Naive thymus-derived CD8-positive, alpha-beta T cell (primary cell): ENCODE measurements around the gene FGD5. TPM values are rescaled to one million over a fixed set of nuclear protein-coding genes. Genes with fewer than 3 reads are reported as not detected.

ENCODE experiments used
- ATAC-seq, 2 donors: fragments of 150-1000 bp; cut with Tn5 transposase in 1 of 2; sonication (Bioruptor Pico), chemical (Tn5 transposase) in 1 of 2; 1 replicate in 1 of 2; 2 replicates in 1 of 2; pipeline ENCODE4 v1.10.0; 2021; ENCODE audit warnings: mild to moderate bottlenecking in 2 of 2, moderate library complexity in 2 of 2
- POLR2A ChIA-PET: fragments of 350-600 bp; sonication (Branson Sonifier 250); formaldehyde crosslinking; loops from one replicate; lab custom pipeline; 2021; ENCODE audit warnings: antibody characterized with exemption; lab: Charles Lee
- DNase-seq, 10 donors: peaks; one replicate each; pipeline versions ENCODE4 v3.0.0 to v3.0.0-alpha.2; 2020 to 2022
- H3K27ac Mint-ChIP-seq, 10 donors: one replicate each; pipeline ENCODE4 v1.8.0; 2020 to 2022; ENCODE audit warnings: mild to moderate bottlenecking in 10 of 10, mixed read lengths in 10 of 10, moderate library complexity in 4 of 10, inconsistent platforms in 1 of 10
- H3K27me3 Mint-ChIP-seq, 5 donors: one replicate each; pipeline ENCODE4 v1.8.0; 2021 to 2022; ENCODE audit warnings: mixed read lengths in 5 of 5
- H3K36me3 Mint-ChIP-seq, 3 donors: one replicate each; pipeline ENCODE4 v1.8.0; 2020 to 2022; ENCODE audit warnings: mixed read lengths in 3 of 3, mild to moderate bottlenecking in 2 of 3, inconsistent platforms in 1 of 3
- H3K4me1 Mint-ChIP-seq, 4 donors: one replicate each; pipeline ENCODE4 v1.8.0; 2021 to 2022; ENCODE audit warnings: mixed read lengths in 4 of 4
- H3K4me3 Mint-ChIP-seq, 10 donors: one replicate each; pipeline ENCODE4 v1.8.0; 2020 to 2022; ENCODE audit warnings: mild to moderate bottlenecking in 10 of 10, mixed read lengths in 10 of 10, moderate library complexity in 6 of 10, inconsistent platforms in 1 of 10
- H3K9me3 Mint-ChIP-seq, 9 donors: one replicate each; pipeline ENCODE4 v1.8.0; 2020 to 2022; ENCODE audit warnings: mixed read lengths in 9 of 9, mild to moderate bottlenecking in 3 of 9, inconsistent platforms in 1 of 9, moderate library complexity in 1 of 9
- polyA plus RNA-seq, 3 donors: library from polyadenylated mRNA; unstranded; fragments of 300-500 nt; fragmentation: Illumina TruSeq; gene quantifications; one replicate each; pipeline ENCODE4 v1.2.3, GENCODE V29; 2021
- total RNA-seq, 8 experiments: library from RNA in 2 of 8; stranded (reverse) in 2 of 8; gene quantifications; one replicate each; pipeline ENCODE4 v1.2.3 and lab custom pipeline; 2021 to 2026

The FGD5 gene
- total and polyA plus RNA-seq, 5 experiments from 2014 or later: 0.05 TPM; not detected in 4

DNA sequence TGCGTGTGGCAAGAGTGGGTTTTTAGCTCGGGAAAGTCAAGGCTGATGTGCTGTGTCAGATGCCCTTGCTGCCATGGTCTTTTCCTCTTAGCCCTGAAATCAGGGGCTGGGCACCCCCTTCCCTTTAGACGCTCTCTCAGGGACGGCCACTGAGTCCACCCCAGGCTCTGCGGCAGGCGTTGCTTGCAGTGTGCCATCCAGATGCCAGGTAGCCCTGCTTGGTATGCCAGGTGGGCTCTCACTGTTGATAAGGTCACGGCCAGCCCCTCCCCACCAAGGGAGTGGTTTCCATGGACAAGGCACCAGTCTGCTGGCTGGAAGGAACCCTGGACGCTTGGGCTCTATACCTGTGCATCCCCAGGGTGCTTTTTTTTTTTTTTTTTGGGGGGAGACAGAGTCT lies 24.6 kb downstream of the FGD5 start:
- H3K4me1 Mint-ChIP-seq: peaks cover 0 to 13% (median 6%) of the 10 kb centered on the region in 4 donors
- DNase-seq: no peak
- no peaks in the 10 kb centered on the region for H3K9me3 Mint-ChIP-seq
- H3K27me3 Mint-ChIP-seq: peaks cover 0 to 7% (median 1%) of the 10 kb centered on the region in 5 donors
- no peak overlapping the region for H3K4me3 Mint-ChIP-seq
- H3K36me3 Mint-ChIP-seq: no peaks in the 10 kb centered on the region
- POLR2A ChIA-PET: interaction anchor here (0.7 kb wide), 1 partner anchor 29 kb away, joined by 7 read pairs; no protein-coding TSS in a partner anchor
- ATAC-seq: no peak
- H3K27ac Mint-ChIP-seq: no peak overlapping the region

DNA sequence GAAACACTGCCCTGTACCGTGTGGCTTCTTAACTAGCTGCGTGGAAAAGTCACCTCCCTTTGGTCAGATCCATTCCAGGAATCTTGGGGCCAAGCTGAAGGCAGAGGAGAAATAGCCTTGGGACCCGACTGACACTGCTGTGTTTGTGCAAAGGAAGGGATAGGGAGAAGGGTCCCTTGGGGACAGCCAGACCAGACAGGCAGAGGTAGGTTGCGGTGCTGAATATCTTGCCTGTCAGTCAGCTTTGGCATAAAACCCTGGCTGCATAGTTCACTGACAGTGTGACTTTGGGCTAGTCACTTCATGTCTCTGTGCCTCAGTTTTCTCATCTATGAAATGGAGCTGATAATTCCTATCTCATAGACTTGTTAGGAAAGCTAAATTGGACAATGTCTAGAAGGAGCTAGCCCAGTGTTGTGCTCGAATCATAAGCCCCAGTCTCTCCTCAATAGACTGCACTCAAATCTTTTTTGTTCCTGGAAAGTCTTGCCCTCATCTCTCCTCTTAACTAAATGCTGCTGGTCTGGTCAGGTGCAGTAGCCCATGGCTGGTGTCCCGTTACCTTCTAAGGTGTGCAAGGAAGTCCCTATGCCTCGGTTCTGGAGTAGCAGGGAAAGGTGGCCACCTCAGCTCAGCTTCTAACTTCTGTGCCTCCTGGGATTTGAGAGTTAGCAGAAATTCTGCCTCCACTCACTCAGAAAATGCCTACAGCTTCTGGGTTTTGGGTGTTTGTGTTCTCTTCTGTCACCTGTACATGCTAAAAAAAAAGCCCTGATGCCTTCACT lies 25.8 kb downstream of the FGD5 start:
- Mint-ChIP-seq H3K27me3 (peaks cover 0 to 4% (median 1%) of the 10 kb centered on the region in 5 donors), H3K27ac (peak overlapping the region in 1 of 10 donors; percentile 80), H3K4me3 (no peak overlapping the region), H3K9me3 (no peaks in the 10 kb centered on the region), H3K36me3 (no peaks in the 10 kb centered on the region), H3K4me1 (peaks cover 0 to 18% (median 7%) of the 10 kb centered on the region in 4 donors)
- POLR2A ChIA-PET: interaction anchor here (0.8 kb wide), 1 partner anchor 40 kb away, joined by 3 read pairs; no protein-coding TSS in a partner anchor
- DNase-seq (no peak), ATAC-seq (no peak)

GRCh38 chr3:14845180-14845579 lies 26.4 kb downstream of the FGD5 start:
- Mint-ChIP-seq H3K27ac (no peak overlapping the region), H3K27me3 (peaks cover 0 to 4% (median 2%) of the 10 kb centered on the region in 5 donors), H3K36me3 (no peaks in the 10 kb centered on the region), H3K4me3 (no peak overlapping the region), H3K4me1 (peaks cover 0 to 18% (median 7%) of the 10 kb centered on the region in 4 donors), H3K9me3 (no peaks in the 10 kb centered on the region)
- POLR2A ChIA-PET: no interaction called here
- ATAC-seq (no peak), DNase-seq (no peak)

- POLR2A ChIA-PET: no interaction called here
- no peaks in the 10 kb centered on the region for H3K9me3 Mint-ChIP-seq
- H3K36me3 Mint-ChIP-seq: no peaks in the 10 kb centered on the region
- no peak overlapping the region for H3K27ac Mint-ChIP-seq
- no peak for ATAC-seq
- H3K4me3 Mint-ChIP-seq: no peak overlapping the region
- peaks cover 0 to 6% (median 4%) of the 10 kb centered on the region in 5 donors for H3K27me3 Mint-ChIP-seq
- peaks cover 0 to 18% (median 10%) of the 10 kb centered on the region in 4 donors for H3K4me1 Mint-ChIP-seq
- no peak for DNase-seq
Observed at GRCh38 chr3:14845826-14846225, 27.1 kb downstream of the FGD5 start.

DNA sequence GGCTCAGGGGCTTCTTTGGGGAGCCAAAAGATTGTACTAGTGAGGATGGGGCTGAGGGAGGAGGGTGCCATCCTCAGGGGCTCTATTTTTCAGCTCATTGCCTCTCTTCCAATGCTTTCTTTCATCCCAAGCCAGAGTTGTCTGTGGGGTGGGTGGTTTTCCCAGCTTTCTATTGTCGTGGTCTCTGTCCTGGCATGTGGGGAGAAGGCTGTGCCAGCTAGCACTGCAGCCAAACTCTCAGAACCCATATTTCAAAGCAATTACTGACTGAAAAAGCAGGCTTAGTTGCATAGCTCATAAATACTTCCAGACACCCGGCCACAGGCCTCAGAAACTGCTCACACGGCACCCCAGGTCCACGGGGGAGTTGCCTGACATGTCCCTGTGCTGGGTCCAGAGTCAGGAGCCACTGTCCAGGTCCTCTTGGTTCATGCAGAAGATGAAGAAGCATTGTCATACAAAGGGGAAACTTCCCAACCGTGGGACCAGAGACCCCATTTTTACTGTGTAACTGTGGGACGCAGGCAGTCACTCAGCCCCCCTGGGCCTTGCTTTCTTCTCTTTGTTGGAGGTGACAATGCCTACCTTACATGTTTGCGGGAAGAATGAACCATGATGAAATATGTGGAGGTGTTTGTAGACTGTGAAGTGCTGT lies 27.6 kb downstream of the FGD5 start:
- ATAC-seq (no peak), DNase-seq (no peak)
- H3K9me3 Mint-ChIP-seq: no peaks in the 10 kb centered on the region
- H3K4me3 Mint-ChIP-seq: no peak overlapping the region
- H3K36me3 Mint-ChIP-seq: no peaks in the 10 kb centered on the region
- peaks cover 0 to 18% (median 10%) of the 10 kb centered on the region in 4 donors for H3K4me1 Mint-ChIP-seq
- POLR2A ChIA-PET: no interaction called here
- peaks cover 0 to 6% (median 4%) of the 10 kb centered on the region in 5 donors for H3K27me3 Mint-ChIP-seq
- no peak overlapping the region for H3K27ac Mint-ChIP-seq

GRCh38 chr3:14847613-14848541 lies 29.1 kb downstream of the FGD5 start:
- Mint-ChIP-seq H3K4me3 (no peak overlapping the region), H3K9me3 (peaks cover 0 to 5% (median 0%) of the 10 kb centered on the region in 9 donors), H3K36me3 (peaks cover 0 to 5% (median 0%) of the 10 kb centered on the region in 3 donors), H3K4me1 (peaks cover 0 to 18% (median 9%) of the 10 kb centered on the region in 4 donors), H3K27ac (peak overlapping the region in 3 of 10 donors; percentile 28 to 33 (median 29)), H3K27me3 (peaks cover 0 to 6% (median 4%) of the 10 kb centered on the region in 5 donors)
- DNase-seq (no peak), ATAC-seq (no peak)
- POLR2A ChIA-PET: interaction anchor here (1.0 kb wide), 1 partner anchor 16 kb away, joined by 3 read pairs; no protein-coding TSS in a partner anchor

- Mint-ChIP-seq H3K27ac (peak overlapping the region in 1 of 10 donors; percentile 34), H3K9me3 (peaks cover 0 to 5% (median 0%) of the 10 kb centered on the region in 9 donors), H3K4me3 (no peak overlapping the region), H3K4me1 (peaks cover 0 to 18% (median 9%) of the 10 kb centered on the region in 4 donors), H3K27me3 (peaks cover 0 to 6% (median 4%) of the 10 kb centered on the region in 5 donors), H3K36me3 (peaks cover 0 to 5% (median 0%) of the 10 kb centered on the region in 3 donors)
- POLR2A ChIA-PET: interaction anchor here (1.0 kb wide), 1 partner anchor 17 kb away, joined by 3 read pairs; no protein-coding TSS in a partner anchor
- DNase-seq (no peak), ATAC-seq (no peak)
Observed at GRCh38 chr3:14848906-14849305, 30.1 kb downstream of the FGD5 start.

GRCh38 chr3:14849638-14850230 lies 31.0 kb downstream of the FGD5 start:
- no peak for ATAC-seq
- POLR2A ChIA-PET: no interaction called here
- no peak for DNase-seq
- Mint-ChIP-seq H3K36me3 (peaks cover 0 to 5% (median 0%) of the 10 kb centered on the region in 3 donors), H3K9me3 (peaks cover 0 to 5% (median 0%) of the 10 kb centered on the region in 9 donors), H3K27ac (no peak overlapping the region), H3K27me3 (peaks cover 0 to 6% (median 4%) of the 10 kb centered on the region in 5 donors), H3K4me3 (no peak overlapping the region), H3K4me1 (peaks cover 0 to 18% (median 9%) of the 10 kb centered on the region in 4 donors)

- peaks cover 0 to 16% (median 9%) of the 10 kb centered on the region in 4 donors for H3K4me1 Mint-ChIP-seq
- DNase-seq: no peak
- POLR2A ChIA-PET: no interaction called here
- peaks cover 0 to 10% (median 4%) of the 10 kb centered on the region in 5 donors for H3K27me3 Mint-ChIP-seq
- H3K9me3 Mint-ChIP-seq: peaks cover 0 to 8% (median 0%) of the 10 kb centered on the region in 9 donors
- H3K4me3 Mint-ChIP-seq: no peak overlapping the region
- H3K27ac Mint-ChIP-seq: no peak overlapping the region
- peaks cover 0 to 5% (median 0%) of the 10 kb centered on the region in 3 donors for H3K36me3 Mint-ChIP-seq
- no peak for ATAC-seq
Observed at GRCh38 chr3:14852058-14852594, 33.4 kb downstream of the FGD5 start.

DNA sequence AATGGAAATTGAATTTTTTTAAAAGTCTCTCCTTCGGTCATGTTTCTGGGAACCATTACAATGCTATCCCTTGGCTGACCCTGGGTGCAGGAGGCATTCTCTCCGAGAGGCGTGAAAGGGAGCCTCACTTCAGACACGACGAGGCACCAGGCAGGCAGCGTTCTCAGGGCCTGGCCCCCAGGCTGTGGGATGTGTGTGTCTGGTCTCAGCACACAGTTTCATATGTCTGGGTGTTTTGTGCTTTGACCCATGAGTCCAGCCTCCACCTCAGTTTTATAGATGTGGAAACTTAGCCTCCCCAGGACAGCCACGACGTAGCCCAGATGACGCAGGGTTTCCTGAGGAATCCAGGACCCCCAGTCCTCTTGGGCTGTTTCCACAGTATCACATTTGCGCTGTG lies 34.0 kb downstream of the FGD5 start:
- Mint-ChIP-seq H3K27me3 (peaks cover 0 to 10% (median 6%) of the 10 kb centered on the region in 5 donors), H3K4me1 (peaks cover 0 to 11% (median 6%) of the 10 kb centered on the region in 4 donors), H3K4me3 (no peak overlapping the region), H3K27ac (no peak overlapping the region), H3K36me3 (peaks cover 0 to 5% (median 0%) of the 10 kb centered on the region in 3 donors), H3K9me3 (peaks cover 0 to 8% (median 0%) of the 10 kb centered on the region in 9 donors)
- POLR2A ChIA-PET: no interaction called here
- DNase-seq (no peak), ATAC-seq (no peak)

- Mint-ChIP-seq H3K9me3 (peaks cover 0 to 8% (median 0%) of the 10 kb centered on the region in 9 donors), H3K27ac (no peak overlapping the region), H3K4me3 (no peak overlapping the region), H3K36me3 (peaks cover 0 to 5% (median 0%) of the 10 kb centered on the region in 3 donors), H3K4me1 (peaks cover 0 to 4% (median 3%) of the 10 kb centered on the region in 4 donors), H3K27me3 (peaks cover 0 to 10% (median 6%) of the 10 kb centered on the region in 5 donors)
- ATAC-seq (no peak), DNase-seq (no peak)
- POLR2A ChIA-PET: no interaction called here
Observed at GRCh38 chr3:14853271-14853951, 34.6 kb downstream of the FGD5 start.
